GM21526 (cell line): ENCODE data around the gene RRN3.
"Not testable (repeated sequence)": the region's sequence is repeated elsewhere in the genome, so short reads cannot be mapped to it uniquely, and the experiment has no call there.

Experiments used
- ATAC-seq: cut with Tn5 transposase; IDR thresholded peaks from one replicate; pipeline ENCODE4 v1.9.1; 2021; ENCODE audit warnings: moderate library complexity; ENCODE audit not compliant: unreplicated experiment, low FRiP score

The RRN3 gene

GRCh38 chr16:15093955-15094827 lies at the start of gene RRN3:
Gene RRN3 (minus strand): TSS chr16:15094272. CDS start chr16:15094233, 39 bp downstream.
- peak; percentile 93 for ATAC-seq

GRCh38 chr16:15143601-15144091 lies 49.6 kb upstream of the RRN3 start:
- ATAC-seq: not testable (repeated sequence)

- not testable (repeated sequence) for ATAC-seq
These were observed 49.0 kb upstream of the RRN3 start for GRCh38 chr16:15142891-15143600.

- not testable (repeated sequence) for ATAC-seq
These were observed 48.2 kb upstream of the RRN3 start for GRCh38 chr16:15142107-15142890.

- ATAC-seq: no peak
These were observed 47.5 kb upstream of the RRN3 start for GRCh38 chr16:15141586-15141985.

- not testable (repeated sequence) for ATAC-seq
These were observed 46.6 kb upstream of the RRN3 start for GRCh38 chr16:15140444-15141365.

- ATAC-seq: not testable (repeated sequence)
These were observed 43.4 kb upstream of the RRN3 start for GRCh38 chr16:15137514-15137913.

- ATAC-seq: not testable (repeated sequence)
These were observed 41.6 kb upstream of the RRN3 start for GRCh38 chr16:15135483-15136360.

- not testable (repeated sequence) for ATAC-seq
These were observed 40.8 kb upstream of the RRN3 start for GRCh38 chr16:15134752-15135482.

- ATAC-seq: not testable (repeated sequence)
These were observed 39.5 kb upstream of the RRN3 start for GRCh38 chr16:15133554-15133953.

- ATAC-seq: not testable (repeated sequence)
These were observed 38.8 kb upstream of the RRN3 start for GRCh38 chr16:15132719-15133428.

- ATAC-seq: not testable (repeated sequence)
These were observed 37.0 kb upstream of the RRN3 start for GRCh38 chr16:15130943-15131700.

GRCh38 chr16:15130256-15130932 lies 36.3 kb upstream of the RRN3 start:
- ATAC-seq: not testable (repeated sequence)

- not testable (repeated sequence) for ATAC-seq
These were observed 33.8 kb upstream of the RRN3 start for GRCh38 chr16:15127641-15128425.

GRCh38 chr16:15100372-15100987 lies 6.4 kb upstream of the RRN3 start:
- ATAC-seq: not testable (repeated sequence)
